Panc1 (cell line): ENCODE data around the gene TIRAP.

Experiments used
- CTCF ChIP-seq: fragments of 450-650 bp; IDR thresholded peaks from 2 replicates; pipeline ENCODE4 v1.5.1; 2017; ENCODE audit warnings: mild to moderate bottlenecking
- POLR2AphosphoS5 ChIP-seq: IDR thresholded peaks from 2 replicates; pipeline ENCODE4 v1.6.1; 2012; ENCODE audit warnings: mild to moderate bottlenecking, low read depth, low read length, moderate library complexity
- SIN3A ChIP-seq: IDR thresholded peaks from 2 replicates; pipeline ENCODE4 v1.6.1; 2012; ENCODE audit warnings: low read depth, mild to moderate bottlenecking, low read length, moderate library complexity, borderline replicate concordance; ENCODE audit not compliant: insufficient read depth

DNA sequence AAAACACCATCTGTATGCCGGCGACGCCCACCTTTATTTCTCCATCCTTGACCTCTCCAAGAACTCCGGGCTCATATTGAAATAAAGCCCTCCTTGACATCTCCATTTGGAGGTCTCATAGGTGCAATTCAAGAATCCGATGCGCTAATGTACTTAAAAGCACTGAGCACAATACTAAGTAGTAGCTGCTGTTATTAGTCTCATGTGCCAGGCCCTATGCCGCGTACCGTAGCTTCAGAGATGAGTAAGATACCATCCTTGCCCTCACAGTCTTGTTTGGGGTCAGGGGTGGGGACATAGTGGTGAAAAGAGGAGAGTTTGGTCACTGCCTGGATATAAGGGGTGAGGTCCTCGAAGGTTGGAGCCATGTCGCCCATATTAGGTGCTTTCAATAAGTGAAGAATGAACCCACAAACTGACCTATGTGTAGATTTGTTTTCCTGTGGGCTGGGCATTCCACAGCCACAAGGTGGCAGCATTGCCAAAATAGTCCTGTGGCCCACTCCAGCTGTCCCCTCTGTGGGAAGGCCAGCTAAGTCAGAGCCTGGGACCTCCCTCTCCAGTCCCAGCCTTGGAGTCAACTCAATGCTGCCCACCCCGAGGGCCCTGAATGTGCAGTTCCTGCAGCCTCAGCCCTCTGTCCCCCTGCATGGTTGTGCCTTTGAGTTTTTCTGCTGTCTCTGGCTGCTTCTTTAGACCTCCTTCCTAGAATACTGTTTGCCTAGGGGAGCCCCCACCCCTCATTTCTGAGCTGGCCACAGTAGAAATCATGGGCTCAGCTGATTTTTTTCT lies 27.5 kb downstream of the TIRAP start:
- TF ChIP-seq CTCF (peak; percentile 94), POLR2AphosphoS5 (no peak), SIN3A (no peak)
